Breast epithelium (tissue), 3 donors: ENCODE data around the gene TCTA.

Source experiments
- CTCF ChIP-seq, 3 donors: fragments of 450-650 bp; IDR thresholded peaks; one replicate each; pipeline ENCODE4 v1.5.1; 2016 to 2017; ENCODE audit warnings: antibody characterized with exemption in 3 of 3, mild to moderate bottlenecking in 3 of 3, moderate library complexity in 3 of 3
- POLR2A ChIP-seq: fragments of 450-650 bp; IDR thresholded peaks from one replicate; pipeline ENCODE4 v1.6.1; 2016; ENCODE audit warnings: antibody characterized with exemption, mild to moderate bottlenecking, moderate library complexity
- POLR2AphosphoS5 ChIP-seq, 3 donors: sonication (generic); formaldehyde crosslinking; IDR thresholded peaks; one replicate each; pipeline ENCODE4 v1.6.1; 2017; ENCODE audit warnings: antibody characterized with exemption in 3 of 3

- TF ChIP-seq CTCF (IDR thresholded peaks at IDR 0.05) (no peak), POLR2A (no peak), POLR2AphosphoS5 (IDR thresholded peaks at IDR 0.05) (no peak)
These were observed 5.4 kb downstream of the TCTA start for GRCh38 chr3:49417516-49418120.
